Measurements from ENCODE around the gene SCG2. TPM values are rescaled to one million over a fixed set of nuclear protein-coding genes. Genes with fewer than 3 reads are reported as not detected.

The SCG2 gene
- 1.7 and 2.2 TPM in 2 replicates for total RNA-seq (2014; rRNA removed; shearing (Covaris generic))

- DNase-seq (ENCODE audit: low spot score), result peak; percentile 78
Measured at GRCh38 chr2:223601932-223602666, at the start of gene SCG2. SCG2 (minus strand) TSS chr2:223602361; CDS start chr2:223599282, 3,079 bp downstream.

GRCh38 chr2:223649554-223650533 is 47.7 kb upstream of the SCG2 start:
- no peak for DNase-seq (ENCODE audit: low spot score)

GRCh38 chr2:223648755-223649154 is 46.6 kb upstream of the SCG2 start:
- DNase-seq (ENCODE audit: low spot score), result no peak

GRCh38 chr2:223647258-223647952 is 45.2 kb upstream of the SCG2 start:
- no peak for DNase-seq (ENCODE audit: low spot score)

- DNase-seq (ENCODE audit: low spot score), result no peak
Measured at GRCh38 chr2:223644136-223644535, 42.0 kb upstream of the SCG2 start.

GRCh38 chr2:223643309-223643708 is 41.1 kb upstream of the SCG2 start:
- DNase-seq (ENCODE audit: low spot score), result no peak

GRCh38 chr2:223642506-223642905 is 40.3 kb upstream of the SCG2 start:
- no peak for DNase-seq (ENCODE audit: low spot score)

- DNase-seq (ENCODE audit: low spot score), result peak; percentile 19
Measured at GRCh38 chr2:223641082-223641481, 38.9 kb upstream of the SCG2 start.

- no peak for DNase-seq (ENCODE audit: low spot score)
Measured at GRCh38 chr2:223635080-223635479, 32.9 kb upstream of the SCG2 start.

GRCh38 chr2:223634238-223634637 is 32.1 kb upstream of the SCG2 start:
- no peak for DNase-seq (ENCODE audit: low spot score)

GRCh38 chr2:223633656-223634055 is 31.5 kb upstream of the SCG2 start:
- no peak for DNase-seq (ENCODE audit: low spot score)

- no peak for DNase-seq (ENCODE audit: low spot score)
Measured at GRCh38 chr2:223632826-223633225, 30.7 kb upstream of the SCG2 start.

- peak; percentile 94 for DNase-seq (ENCODE audit: low spot score)
Measured at GRCh38 chr2:223626716-223627115, 24.6 kb upstream of the SCG2 start.

GRCh38 chr2:223625652-223626051 is 23.5 kb upstream of the SCG2 start:
- no peak for DNase-seq (ENCODE audit: low spot score)

- DNase-seq (ENCODE audit: low spot score), result no peak
Measured at GRCh38 chr2:223621901-223622300, 19.7 kb upstream of the SCG2 start.

GRCh38 chr2:223619486-223620129 is 17.4 kb upstream of the SCG2 start:
- no peak for DNase-seq (ENCODE audit: low spot score)

- no peak for DNase-seq (ENCODE audit: low spot score)
Measured at GRCh38 chr2:223618172-223619035, 16.2 kb upstream of the SCG2 start.

- DNase-seq (ENCODE audit: low spot score), result no peak
Measured at GRCh38 chr2:223614534-223614933, 12.4 kb upstream of the SCG2 start.

- DNase-seq (ENCODE audit: low spot score), result peak; percentile 95
Measured at GRCh38 chr2:223613017-223613950, 11.1 kb upstream of the SCG2 start.
